ENCODE measurements around the gene MRPL44. TPM values are rescaled to one million over a fixed set of nuclear protein-coding genes. Genes with fewer than 3 reads are reported as not detected.
A peak's percentile ranks its signal among the peaks of the same experiment; 100 is the strongest.
"Not testable (repeated sequence)": the region's sequence is repeated elsewhere in the genome, so short reads cannot be mapped to it uniquely, and the experiment has no call there.

The MRPL44 gene
- total RNA-seq, 1 donor from 2014 or later: 20.6 TPM

DNA sequence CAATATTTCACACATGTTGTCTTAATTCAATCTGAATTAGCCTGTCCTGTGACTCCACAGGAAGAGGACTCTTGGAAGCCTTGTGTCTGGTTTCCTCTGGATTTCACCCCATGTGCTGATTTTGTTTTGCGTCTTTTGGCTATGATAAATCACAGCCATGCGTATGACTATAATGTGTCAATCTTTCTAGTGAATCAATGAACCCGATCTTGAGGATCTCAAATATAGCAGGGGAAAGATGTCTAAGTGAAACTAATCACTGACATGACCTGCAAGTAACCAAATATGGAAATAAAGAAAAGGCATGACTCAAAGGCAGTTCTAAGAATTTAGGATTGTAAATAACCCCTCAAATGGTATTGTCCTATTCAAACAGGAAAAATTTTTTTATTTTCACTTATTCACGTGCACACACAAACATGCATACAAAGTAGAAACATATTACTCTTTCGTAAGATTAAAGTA lies 20.4 kb upstream of the MRPL44 start:
- no peak for DNase-seq (ENCODE audit: low spot score)

DNA sequence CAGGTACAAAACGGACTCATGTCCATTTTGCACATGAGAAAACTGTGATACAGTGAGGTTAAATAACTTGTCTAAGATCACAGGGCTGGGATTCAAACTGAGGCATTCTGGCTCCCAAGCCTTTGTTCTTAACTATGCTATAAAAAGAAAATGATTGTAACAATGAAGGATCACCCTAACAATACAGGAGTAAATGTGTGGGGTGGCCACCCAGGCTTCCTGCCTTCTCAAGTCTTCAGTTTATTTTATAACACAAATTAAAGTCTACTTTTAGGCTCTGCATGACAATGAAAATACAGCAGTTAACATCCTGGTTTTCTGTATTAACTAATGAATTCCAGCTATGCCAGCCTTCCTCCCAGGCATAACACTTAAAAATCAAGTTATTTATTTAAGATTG lies 19.7 kb upstream of the MRPL44 start:
- DNase-seq (ENCODE audit: low spot score): no peak

DNA sequence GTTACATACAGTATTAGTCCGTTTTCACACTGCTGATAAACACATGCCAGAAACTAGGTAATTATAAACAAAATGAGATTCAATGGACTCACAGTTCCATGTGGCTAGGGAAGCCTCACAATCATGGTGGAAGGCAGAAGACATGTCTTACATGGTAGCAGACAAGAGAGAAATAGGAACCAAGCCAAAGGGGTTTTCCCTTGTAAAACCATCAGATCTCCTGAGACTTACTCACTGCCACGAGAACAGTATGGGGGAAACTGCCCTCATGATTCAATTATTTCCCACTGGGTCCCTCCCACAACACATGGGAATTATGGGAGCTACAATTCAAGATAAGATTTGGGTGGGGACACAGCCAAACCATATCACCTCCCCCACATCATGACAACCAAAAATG lies 17.8 kb upstream of the MRPL44 start:
- not testable (repeated sequence) for DNase-seq (ENCODE audit: low spot score)

DNA sequence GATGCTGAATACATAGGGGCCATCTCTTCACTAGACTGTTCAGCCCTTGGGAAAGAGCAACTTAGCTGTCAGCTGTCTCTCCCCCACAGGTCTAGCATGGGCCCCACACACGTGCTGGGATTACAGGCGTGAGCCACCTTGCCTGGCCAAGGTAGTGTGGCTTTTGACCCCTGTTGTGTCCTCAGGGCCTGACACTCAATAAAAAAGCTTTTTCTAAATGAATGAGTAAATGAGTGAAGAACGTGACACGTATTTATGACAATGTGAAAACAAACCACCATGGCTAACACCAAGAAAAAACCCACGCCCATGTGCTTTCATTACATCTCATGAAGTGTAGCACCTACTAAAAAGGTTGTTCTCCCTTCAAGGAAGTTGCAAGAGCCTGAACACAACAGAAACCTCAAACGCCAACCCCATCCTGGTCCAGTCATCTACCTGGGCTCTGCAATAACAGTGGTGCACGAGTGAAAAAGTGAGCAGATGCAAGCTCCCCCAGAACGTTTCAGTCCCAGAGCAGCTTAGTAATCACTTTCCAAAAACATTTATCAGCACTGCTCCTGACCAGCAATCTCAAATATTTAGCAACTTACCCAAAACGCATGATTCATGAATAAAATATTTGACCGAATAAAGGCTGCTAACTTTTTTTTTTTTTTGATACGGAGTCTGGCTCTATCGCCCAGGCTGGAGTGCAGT lies 15.5 kb upstream of the MRPL44 start:
- no peak for DNase-seq (ENCODE audit: low spot score)

DNA sequence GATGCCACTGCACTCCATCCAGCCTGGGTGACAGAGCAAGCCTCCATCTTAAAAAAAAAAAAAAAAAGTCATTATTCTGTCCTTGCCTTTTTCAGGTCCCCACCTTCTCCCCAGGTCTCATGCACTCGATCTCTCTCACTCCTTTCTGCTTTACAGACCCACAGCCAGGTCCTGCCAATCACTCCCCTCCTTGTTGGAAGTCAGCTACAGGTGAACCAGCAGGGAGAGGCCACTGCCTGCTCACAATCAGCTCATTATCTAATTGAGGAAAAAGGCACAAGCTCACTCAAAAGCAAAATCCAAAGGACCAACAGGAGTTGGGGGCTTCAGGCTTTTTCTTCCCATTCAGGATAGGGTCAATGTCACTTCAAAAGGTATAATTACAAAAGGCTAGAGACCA lies 14.1 kb upstream of the MRPL44 start:
- no peak for DNase-seq (ENCODE audit: low spot score)

DNA sequence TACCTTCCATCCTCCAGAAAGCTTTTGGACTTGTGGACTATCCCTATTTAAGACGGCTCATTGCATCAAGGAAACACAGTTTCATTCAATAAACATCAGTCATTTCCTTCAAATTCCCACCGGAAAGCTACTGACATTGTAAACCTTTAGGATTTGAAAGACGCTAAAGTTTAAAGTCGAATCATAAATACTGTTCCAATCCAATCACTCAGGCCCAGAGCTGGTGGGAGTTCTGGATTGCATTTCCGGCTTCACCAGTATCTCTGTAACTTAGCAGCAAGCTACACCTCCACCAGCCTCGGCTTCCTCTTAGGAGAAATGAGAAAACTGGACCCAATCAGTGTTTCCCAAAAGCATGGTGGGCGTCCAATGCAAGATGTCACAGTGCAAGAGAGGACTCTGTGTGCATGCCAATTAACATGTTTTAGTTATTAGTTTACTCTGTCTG lies 13.7 kb upstream of the MRPL44 start:
- no peak for DNase-seq (ENCODE audit: low spot score)

DNA sequence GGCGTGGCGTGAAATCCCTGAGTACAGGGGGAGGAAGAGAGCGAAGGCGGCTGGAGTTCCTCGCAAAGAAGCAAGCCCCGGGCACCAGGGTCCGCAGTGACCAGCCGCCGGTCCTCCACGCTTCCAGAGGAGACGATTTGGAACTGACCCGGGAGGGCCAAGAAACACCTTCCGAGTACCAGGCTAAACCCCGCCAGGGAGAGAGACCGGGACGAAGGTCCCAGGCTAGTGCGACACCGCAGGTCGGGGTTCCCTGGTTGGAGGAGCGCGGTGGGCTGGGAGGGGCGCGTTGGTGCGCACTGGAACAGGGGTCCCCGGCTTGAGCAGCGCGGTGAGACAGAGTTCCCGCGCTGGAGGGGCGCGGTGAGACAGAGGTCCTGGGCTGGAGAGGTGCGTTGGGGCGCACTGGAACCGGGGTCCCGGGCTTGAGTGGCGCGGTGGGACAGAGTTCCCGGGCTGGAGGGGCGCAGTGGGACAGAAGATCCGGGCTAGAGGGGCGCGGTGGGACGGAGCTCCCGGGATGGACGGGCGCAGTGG lies 13.0 kb upstream of the MRPL44 start:
- peak; percentile 51 for DNase-seq (ENCODE audit: low spot score)

DNA sequence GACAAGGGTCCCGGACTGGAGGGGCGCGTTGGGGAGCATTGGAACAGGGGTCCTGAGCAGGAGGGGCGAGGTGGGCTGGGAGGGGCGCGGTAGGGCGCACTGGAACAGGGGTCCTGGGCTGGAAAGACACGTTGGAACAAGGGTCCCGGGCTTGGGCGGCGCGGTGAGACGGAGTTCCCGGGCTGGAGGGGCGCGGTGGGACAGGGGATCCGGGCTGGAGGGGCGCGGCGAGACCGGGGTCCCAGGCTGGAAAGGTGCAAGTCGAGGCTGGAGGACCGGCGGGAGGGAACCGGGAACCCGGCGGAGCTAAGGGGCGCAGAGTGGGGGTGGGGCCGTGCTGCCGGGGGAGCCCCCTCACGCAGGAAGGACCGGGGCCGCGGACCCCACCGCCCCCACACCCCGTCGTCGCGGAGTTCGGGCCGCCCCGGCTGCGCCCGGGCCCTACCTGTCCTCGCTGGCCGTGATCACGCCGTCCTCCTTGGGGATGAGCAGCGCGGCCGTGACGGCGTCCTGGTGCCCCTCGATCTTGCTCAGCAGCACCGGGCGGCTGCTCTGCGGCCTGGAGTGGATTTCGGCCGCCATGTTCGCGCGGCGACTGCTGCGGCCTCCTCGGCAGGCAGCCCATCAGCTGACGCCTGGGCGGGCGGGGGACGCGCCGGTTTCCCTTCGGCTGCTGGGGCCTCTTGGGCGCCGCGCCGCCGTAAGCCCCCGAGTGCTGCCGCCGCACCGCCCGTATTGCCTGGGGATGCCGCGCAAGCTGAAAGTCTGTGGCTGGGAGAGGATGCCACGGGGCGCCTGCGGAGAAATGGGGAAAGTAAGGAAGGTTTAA lies 12.3 kb upstream of the MRPL44 start, which contains the start of gene WDFY1:
Gene WDFY1 (minus strand): TSS at position 633 of the 829 bp plus-strand sequence. CDS start 51 bp downstream, at position 582.
- peak; percentile 89 for DNase-seq (ENCODE audit: low spot score)

DNA sequence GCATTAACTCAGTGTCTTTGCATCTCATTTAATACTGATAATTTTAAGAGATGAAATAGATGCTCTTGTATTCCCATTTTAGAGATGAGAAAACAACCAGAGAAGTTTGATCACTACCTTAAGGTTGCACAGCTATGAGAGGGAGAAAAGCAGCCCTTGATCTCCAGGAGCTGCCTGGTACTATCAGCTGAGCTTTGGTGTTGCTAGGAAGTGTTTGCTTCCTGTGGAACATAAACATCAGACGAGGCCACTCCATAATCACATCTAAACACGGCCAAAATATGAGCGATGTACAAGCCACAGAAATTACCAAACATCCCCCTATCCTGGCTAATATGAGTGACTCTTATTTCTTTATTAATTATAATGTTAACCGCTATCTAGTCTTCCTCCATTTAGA lies 11.5 kb upstream of the MRPL44 start:
- DNase-seq (ENCODE audit: low spot score): no peak

DNA sequence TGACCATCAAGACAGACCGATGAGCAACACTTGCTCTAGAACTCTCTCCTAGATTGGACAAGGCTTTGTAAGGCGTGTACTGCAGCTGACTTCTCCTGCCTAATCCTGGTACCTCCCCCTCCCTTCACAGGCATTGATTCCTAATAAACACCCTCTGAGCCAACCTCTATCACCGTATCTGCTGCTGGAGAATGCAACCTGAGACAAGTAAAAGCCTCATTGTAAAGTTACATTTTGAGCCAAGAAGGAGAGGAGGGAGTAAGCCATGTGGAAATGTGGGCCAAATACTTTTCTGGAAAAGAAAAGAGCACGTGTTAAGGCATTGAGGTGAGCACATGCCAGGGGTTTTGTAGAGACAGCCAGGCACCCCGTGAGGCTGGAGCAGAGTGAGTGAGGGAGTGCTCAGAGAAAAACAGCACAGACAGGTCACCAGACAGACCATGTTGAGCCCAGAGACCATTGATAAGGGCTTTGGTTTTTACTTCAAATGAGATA lies 9.5 kb upstream of the MRPL44 start:
- no peak for DNase-seq (ENCODE audit: low spot score)

DNA sequence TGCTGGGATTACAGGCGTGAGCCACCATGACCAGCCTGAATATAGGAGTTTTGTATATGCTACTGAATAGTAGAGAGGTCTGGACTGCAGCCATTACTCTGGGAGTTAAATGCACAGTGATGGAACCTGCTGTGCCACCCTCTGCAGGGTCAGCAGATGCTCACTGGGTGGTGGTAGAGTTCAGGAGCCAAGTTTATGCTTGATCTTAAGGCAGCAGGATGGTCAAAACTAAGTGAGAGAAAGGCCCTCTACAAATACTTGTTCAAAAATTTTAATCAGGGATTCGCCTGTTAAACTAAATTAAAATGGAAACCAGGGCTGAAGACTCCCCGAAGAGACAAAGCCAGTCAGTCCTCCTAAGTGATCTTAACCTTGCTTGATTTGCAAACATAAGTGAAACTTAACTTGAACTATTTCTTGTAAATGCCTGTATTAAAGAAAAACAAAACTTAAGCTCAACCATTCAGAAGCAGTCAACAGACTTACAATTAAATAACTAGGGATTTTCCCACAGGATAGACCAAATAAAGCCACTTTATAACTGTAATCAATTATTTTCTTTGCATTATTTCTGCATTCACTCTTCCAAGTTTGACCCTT lies 7.9 kb upstream of the MRPL44 start:
- no peak for DNase-seq (ENCODE audit: low spot score)

DNA sequence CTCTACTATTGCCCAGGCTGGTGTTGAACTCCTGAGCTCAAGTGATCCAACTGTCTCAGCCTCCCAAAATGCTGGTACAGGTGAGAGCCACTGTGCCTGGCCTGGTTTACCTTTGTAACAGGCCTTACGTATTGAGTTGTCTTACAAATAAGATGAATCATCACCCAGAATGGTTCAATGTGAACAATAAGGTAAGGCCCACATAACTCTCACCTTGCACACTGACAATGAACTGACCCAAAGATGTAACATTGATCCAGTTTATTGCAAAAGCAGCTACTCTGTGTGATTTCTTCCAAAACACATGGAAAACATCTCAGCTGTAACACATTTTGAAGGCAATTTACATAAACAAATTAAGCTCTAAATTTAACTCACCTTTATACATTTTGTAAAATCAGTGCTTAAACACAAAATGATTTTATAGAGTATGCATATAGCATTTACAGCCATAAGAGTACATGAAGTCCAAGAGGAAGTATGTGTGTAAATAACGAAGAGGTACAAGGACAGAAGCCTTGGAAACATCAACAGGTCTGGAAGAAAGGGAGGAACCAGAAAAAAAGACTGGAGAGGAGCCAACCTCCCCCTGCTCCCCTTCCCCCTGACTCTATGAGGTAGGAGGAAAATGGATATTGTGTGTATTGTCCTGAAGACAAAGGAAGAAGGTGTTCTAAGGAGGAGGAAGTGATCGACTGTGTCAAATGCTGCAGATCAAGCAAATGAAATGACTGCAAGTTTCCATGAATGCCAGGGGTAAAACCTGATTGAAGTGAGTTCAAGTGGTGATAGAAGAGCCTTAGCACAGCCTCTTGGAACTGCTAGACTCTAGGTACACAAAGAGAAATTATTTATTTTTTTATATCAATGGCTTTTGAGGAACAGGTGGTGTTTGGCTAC lies 6.6 kb upstream of the MRPL44 start:
- no peak for DNase-seq (ENCODE audit: low spot score)

DNA sequence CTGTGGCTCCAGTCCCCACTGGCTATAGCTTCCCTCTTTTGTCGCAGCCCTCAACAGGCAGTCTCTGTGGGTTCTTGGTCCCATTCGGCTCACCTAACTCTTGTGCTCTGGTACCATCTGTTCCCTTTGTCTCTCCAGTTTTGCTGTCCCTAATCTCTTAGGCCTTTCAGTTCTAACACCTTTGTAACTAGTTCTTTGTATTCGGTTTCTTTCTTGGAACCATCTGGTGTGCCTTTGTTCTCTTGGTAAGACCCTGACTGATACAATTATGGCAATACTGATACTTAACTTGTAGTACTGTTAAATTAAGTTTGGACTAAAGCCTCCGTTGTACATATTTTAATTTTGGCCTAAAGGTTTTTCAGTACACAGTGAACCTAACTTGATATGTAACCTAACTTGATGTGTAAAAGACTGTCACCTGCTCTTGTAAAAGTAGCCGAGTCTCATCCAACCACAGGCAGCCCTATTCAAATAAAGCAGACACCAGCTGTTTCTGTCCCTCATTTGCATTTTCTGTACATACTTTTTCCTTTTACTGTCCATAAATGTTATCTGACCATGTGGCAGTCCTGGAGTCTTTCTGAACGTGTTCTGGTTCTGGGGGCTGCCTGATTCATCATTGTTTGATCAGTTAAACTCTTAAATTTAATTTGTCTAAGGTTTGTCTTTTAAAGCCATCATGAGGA lies 4.8 kb upstream of the MRPL44 start:
- DNase-seq (ENCODE audit: low spot score): no peak

DNA sequence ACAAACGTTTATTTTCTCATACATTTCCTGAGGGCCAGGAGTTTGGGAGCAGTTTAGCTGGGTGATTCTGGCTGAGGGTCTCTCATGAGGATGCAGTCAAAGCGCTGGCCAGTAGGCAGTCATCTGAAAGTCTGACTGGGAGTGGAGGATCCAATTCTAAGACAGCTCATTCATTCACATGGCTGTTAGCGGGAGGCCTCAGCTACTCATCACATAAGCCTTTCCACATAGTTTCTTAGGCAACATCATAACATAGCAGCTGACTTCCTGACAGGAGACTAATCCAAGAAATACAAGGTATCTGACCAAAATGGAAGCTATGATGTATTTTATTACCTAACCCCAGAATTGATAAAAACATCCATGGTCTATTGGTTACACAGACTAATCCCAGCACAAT lies 2.9 kb upstream of the MRPL44 start:
- DNase-seq (ENCODE audit: low spot score): no peak

DNA sequence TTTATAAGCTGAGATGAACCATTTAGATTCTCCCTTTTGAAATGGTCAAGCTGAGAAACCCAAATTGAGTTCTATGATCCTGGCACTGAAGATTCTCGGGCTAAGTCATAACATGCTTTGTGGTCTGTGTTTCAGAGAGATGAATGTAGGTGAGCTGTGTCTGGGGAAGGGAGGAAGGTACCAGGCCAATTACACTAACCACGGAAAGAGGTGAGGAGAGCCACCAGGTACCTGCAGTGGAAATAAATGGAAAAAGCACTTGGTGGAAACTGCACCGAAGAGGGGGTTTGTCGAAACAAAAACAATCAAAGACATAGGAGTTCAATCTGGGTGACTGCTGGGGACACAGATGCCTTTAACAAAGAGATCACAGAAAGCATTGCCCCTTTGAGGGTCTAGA lies 963 bp upstream of the MRPL44 start:
- DNase-seq (ENCODE audit: low spot score): no peak

DNA sequence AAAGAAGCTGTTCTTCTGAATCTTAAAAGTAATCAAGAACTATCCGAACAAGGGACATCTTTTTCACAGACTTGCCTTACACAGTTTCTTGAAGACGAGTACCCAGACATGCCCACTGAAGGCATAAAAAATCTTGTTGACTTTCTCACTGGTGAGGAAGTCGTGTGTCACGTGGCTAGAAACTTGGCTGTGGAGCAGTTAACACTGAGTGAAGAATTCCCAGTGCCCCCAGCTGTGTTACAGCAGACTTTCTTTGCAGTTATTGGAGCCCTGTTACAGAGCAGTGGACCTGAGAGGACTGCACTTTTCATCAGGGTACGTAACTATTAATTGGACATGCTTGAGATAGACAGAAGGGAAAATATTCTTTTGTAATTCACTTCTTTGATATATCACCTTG lies 2.4 kb downstream of the MRPL44 start:
- no peak for DNase-seq (ENCODE audit: low spot score)

DNA sequence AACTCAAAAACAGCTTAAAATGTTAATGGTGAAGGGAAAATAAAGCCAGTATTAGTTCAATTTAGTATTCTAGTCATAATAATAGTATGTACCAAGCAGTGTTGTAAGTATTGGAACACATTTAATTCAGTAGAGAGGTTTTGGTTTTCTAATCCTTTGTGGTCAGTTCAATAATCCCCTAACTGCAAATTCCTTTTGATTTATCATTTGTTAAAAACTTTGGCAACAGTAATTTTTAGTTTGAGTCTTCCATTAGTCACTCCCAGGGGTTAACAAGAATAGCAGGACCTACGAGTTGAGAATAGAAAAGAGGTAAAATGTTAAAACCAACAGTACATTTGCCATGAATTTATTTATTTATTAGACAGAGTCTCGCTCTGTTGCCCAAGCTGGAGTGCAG lies 10.7 kb downstream of the MRPL44 start:
- DNase-seq (ENCODE audit: low spot score): no peak

DNA sequence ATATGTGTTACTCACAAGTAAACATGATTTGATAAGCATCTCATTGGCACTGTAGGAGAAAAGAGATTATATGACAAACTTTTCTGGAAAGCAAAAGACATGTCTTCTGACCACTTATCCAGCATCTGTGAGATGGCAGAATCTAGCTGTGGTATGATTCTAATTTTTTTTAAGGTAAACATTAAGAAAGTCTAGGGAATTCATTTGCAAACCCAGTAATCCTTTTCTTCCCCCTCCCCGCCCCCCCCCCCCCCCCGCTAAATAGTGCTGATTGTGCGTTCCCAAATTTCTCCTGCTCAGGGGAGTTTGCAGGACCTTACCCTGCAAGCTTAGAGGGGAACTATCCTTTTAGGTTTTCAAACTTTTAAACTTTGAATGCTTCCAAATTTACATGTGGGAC lies 12.1 kb downstream of the MRPL44 start:
- no peak for DNase-seq (ENCODE audit: low spot score)

DNA sequence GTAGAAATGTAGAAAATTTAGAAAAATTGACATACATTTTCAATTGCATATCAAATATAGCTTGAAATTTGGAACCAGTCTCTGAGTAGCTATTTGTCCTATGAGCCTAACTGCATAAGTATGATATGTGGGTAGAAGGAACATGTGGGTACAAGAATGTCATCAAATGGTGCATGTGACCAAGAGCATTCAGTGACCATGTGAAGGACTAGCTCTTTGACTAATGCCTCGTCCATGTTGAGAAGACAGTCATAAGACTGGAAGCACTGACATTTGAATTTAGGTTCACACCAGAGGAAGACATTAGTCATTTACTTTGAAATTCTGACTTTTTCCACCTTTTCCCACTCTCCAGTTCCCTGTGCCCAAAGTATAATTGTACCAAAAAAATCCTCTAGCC lies 12.6 kb downstream of the MRPL44 start:
- no peak for DNase-seq (ENCODE audit: low spot score)

DNA sequence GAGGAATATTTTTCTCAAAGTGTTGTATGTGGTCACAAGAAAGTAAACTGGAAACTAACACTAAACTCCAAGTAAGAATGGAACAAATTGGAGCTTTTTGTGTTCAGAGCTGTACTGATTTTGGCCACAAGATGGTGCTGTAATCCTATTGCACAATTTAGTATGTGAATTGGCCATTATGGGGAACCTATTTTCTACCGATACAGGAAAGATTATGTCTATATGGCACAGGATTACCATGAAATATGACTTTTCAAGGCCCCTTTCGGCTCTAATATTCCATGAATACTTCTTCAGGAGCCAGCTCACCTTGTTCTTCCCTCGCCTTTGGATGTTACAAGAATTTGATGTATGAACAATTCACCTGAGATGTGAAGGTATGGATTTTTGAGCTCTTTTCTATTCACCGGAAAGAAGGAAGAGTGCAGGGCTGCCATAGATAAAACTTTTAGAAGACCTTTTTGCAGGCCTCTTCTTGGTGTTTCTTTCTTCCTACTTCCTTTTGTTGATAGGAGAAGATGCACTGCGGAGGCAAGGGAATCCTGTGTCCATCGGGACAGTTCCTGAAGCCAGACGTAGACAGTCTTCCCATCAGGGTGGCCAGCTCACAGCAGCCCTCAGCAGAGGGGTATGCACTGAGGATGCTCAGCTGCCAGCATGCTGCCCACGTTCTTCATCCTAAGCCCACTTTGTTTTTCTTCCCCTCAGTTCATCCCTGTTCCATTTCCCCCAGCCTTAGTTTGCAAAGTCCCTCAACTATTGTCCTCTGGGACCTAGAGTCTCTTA lies 13.3 kb downstream of the MRPL44 start:
- DNase-seq (ENCODE audit: low spot score): no peak

Data from ureter (tissue), 1 donor.